ENCODE measurements around the gene TCHP. TPM values are rescaled to one million over a fixed set of nuclear protein-coding genes. Genes with fewer than 3 reads are reported as not detected.

TCHP gene
- total and polyA plus RNA-seq, 2 of the 13 experiments (the other 11 are each of a cell fraction or from before 2014, with no cell fraction given), result 6.7 to 12.2 TPM

GRCh38 chr12:109921982-109922381, 21.9 kb downstream of the TCHP start:
- H3K36me3 ChIP-seq (replicated peaks in 1 of 2; ENCODE audit: control insufficient read depth in 1 of 2, insufficient read depth in 2 of 2, low read length in 2 of 2), result peaks cover 6 to 20% of the 10 kb centered on the region in 2 experiments; a peak in 4 of 5 replicates
- TF ChIP-seq FOXM1 (CRISPR knock-in tag; IDR thresholded peaks at IDR 0.05) (no peak), RFX3 (CRISPR knock-in tag; IDR thresholded peaks at IDR 0.05) (no peak), ZNF253 (CRISPR knock-in tag; IDR thresholded peaks at IDR 0.05; ENCODE audit: borderline replicate concordance) (no peak), TEF (CRISPR knock-in tag; IDR thresholded peaks at IDR 0.05) (no peak), EZH2 (conservative IDR thresholded peaks at IDR 0.05; ENCODE audit: low read depth, low read length) (no peak), ETV6 (CRISPR knock-in tag; conservative IDR thresholded peaks at IDR 0.05) (no peak), MEIS2 (CRISPR knock-in tag; IDR thresholded peaks at IDR 0.05) (no peak), RAD51 (IDR thresholded peaks at IDR 0.05; ENCODE audit: borderline replicate concordance) (no peak), PBX3 (CRISPR knock-in tag; IDR thresholded peaks at IDR 0.05; ENCODE audit: borderline replicate concordance) (no peak)
- TF ChIP-seq, protein P1, sequence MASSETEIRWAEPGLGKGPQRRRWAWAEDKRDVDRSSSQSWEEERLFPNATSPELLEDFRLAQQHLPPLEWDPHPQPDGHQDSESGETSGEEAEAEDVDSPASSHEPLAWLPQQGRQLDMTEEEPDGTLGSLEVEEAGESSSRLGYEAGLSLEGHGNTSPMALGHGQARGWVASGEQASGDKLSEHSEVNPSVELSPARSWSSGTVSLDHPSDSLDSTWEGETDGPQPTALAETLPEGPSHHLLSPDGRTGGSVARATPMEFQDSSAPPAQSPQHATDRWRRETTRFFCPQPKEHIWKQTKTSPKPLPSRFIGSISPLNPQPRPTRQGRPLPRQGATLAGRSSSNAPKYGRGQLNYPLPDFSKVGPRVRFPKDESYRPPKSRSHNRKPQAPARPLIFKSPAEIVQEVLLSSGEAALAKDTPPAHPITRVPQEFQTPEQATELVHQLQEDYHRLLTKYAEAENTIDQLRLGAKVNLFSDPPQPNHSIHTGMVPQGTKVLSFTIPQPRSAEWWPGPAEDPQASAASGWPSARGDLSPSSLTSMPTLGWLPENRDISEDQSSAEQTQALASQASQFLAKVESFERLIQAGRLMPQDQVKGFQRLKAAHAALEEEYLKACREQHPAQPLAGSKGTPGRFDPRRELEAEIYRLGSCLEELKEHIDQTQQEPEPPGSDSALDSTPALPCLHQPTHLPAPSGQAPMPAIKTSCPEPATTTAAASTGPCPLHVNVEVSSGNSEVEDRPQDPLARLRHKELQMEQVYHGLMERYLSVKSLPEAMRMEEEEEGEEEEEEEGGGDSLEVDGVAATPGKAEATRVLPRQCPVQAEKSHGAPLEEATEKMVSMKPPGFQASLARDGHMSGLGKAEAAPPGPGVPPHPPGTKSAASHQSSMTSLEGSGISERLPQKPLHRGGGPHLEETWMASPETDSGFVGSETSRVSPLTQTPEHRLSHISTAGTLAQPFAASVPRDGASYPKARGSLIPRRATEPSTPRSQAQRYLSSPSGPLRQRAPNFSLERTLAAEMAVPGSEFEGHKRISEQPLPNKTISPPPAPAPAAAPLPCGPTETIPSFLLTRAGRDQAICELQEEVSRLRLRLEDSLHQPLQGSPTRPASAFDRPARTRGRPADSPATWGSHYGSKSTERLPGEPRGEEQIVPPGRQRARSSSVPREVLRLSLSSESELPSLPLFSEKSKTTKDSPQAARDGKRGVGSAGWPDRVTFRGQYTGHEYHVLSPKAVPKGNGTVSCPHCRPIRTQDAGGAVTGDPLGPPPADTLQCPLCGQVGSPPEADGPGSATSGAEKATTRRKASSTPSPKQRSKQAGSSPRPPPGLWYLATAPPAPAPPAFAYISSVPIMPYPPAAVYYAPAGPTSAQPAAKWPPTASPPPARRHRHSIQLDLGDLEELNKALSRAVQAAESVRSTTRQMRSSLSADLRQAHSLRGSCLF (CRISPR knock-in tag; IDR thresholded peaks at IDR 0.05; ENCODE audit: borderline replicate concordance), result no peak
- H3K4me1 ChIP-seq (ENCODE audit: insufficient read depth, low read length), result peaks cover 11% of the 10 kb centered on the region
- H2AFZ ChIP-seq (ENCODE audit: low read length), result no peak overlapping the region
- no peak for ATAC-seq
- no peaks in the 10 kb centered on the region for H4K20me1 ChIP-seq (ENCODE audit: insufficient read depth, low read length)
- H3K9ac ChIP-seq (ENCODE audit: insufficient read depth, low read depth, low read length), result no peak overlapping the region
- intact Hi-C loops (cut with micrococcal nuclease; ENCODE audit: unreplicated experiment) (no loop called here), in situ Hi-C loops (cut with HindIII; ENCODE audit: extremely low pct_ligation_motif_present, low pct_unique_long_range_greater_than_20kb) (no loop called here)
- no peak overlapping the region for H3K4me3 ChIP-seq (replicated peaks in 1 of 3; ENCODE audit: insufficient read depth in 1 of 3, low read depth in 2 of 3, low read length in 3 of 3)
- H3K4me2 ChIP-seq (ENCODE audit: low read depth, low read length), result no peak overlapping the region
- no peaks in the 10 kb centered on the region for H3K27me3 ChIP-seq (ENCODE audit: control insufficient read depth in 1 of 2, insufficient read depth in 2 of 2, low read length in 2 of 2)
- 90% methylated on average over 4 of the region's 4 CpGs for WGBS (ENCODE audit: low lambda C conversion rate)
- CTCF ChIA-PET (ENCODE audit: low intra/inter-chr PET ratio, low total read pairs), result no interaction called here
- POLR2A ChIA-PET, result no interaction called here
- H3K27ac ChIP-seq (ENCODE audit: extremely low read length, insufficient read depth, low read length), result no peak overlapping the region
- no TSS peak for BruUV-seq (replicated peaks)
- FAIRE-seq, result no peak
- H3K9me3 ChIP-seq (ENCODE audit: low read length), result no peaks in the 10 kb centered on the region
- DNase-seq (ENCODE audit: low spot score), result no peak
- H3K79me2 ChIP-seq (ENCODE audit: insufficient read depth, low read length), result no peaks in the 10 kb centered on the region

All from HepG2 (cell line).